HG03469 (cell line): Measurements from ENCODE around the gene AGAP1.

ENCODE experiments used
- ATAC-seq: cut with Tn5 transposase; IDR thresholded peaks from one replicate; pipeline ENCODE4 v1.9.1; 2021; ENCODE audit warnings: mild to moderate bottlenecking, moderate library complexity, moderate number of reproducible peaks; ENCODE audit not compliant: unreplicated experiment

The AGAP1 gene

DNA sequence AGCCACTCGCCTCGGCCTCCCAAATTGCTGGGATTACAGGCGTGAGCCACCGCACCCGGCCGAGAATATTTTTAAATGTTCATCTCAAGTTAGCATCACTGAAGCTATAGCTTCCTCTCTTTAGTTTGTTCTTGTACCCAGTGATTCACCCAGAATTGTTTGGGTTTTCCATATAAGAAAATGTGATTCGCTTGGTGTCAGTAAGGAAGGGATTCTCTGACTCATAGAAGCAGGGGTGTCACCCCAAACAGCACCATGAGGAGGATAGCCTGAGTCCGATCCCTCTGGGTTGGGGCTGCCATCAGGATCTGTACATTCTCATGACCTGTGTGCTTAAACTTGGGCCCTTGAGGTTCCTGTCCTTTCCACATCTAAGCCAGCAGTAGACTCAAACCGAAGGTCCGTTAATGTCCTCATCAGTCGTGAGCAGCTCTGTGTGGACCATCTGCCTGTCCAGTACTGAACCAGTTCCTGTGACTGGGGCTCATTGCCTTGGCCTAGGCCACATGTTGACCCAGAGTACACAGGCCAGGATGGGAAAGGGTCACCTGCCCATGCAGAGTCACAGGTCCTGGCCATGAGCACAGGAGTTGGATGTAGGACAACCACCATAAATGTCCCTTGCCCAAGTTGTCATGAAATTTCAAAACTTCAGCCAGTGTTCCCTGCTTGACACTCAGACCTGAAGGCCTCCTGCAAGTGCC lies 362.5 kb downstream of the AGAP1 start:
- ATAC-seq = no peak

DNA sequence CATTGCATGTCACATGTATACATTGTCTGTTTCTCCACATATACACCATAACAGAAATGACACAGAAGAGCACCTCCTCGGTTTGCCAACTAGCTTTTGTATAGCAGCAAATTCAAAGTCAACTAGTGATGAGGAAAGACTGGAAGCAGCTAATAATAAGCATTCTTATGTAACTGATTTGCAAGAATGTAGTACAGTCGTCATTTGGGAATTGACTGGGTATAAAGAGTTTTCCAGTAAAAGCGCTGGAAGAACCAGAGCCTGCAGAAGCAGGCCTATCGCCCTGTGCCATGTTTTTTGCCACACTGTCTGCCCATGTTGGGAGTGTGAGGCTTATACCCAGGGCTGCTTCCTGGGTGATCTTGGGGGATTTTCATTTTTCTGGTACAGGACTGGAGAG lies 363.8 kb downstream of the AGAP1 start:
- no peak for ATAC-seq

DNA sequence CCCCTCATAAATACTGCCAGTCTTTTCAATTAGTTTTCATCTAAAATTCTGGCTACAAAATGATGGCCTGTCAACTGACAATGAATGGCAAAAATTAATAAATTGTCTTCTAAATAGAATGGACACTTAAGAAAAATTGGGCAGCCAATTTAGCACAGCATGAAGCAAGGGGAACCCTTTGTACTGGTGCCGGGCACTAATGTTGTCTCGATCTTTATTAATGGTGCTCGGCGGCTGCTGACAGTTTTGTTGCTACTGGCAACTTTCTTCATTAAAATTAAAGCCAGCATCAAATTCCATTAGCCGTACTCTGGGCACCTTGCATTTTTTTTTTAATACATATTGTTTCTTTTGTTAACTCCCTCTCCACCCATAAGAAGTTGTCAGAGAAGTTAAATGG lies 365.0 kb downstream of the AGAP1 start:
- ATAC-seq = no peak

DNA sequence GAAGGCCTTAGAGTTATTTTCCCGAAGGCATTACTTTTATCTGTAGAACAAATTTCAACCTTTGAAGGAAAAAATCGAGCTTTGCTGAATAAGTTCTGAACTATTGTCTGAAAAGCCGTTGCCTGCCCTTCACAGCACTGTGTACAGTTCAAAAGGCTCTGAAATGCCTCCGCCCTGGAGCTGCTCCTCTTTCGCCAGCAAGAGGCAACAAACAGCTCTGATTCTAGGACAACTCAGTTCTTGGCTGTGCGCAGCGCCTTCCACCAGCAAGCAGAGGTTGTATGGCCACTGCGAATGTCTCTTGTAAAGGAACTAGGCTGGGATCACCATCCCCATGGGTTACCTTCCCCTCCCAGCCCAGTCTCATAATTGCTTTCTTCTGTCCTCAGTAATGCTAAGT lies 365.8 kb downstream of the AGAP1 start:
- ATAC-seq = no peak

DNA sequence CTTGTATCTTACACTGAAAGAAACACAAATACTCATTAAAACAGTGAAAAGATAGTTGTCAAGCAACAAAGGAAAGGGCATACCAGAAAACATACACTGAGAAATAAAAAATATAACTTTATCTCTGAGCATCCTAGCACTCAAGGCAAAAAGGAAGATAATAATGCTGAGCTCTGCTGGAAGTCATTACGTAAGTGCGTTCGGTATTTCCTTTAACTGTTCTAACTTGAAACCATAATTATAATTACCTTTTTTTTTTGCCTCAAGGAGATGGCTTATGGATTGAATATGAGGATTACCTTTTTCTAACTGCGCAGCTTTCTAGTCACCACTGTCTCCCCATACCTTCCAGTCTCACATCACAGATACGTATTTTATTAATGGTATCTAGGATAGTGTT lies 366.3 kb downstream of the AGAP1 start:
- no peak for ATAC-seq

DNA sequence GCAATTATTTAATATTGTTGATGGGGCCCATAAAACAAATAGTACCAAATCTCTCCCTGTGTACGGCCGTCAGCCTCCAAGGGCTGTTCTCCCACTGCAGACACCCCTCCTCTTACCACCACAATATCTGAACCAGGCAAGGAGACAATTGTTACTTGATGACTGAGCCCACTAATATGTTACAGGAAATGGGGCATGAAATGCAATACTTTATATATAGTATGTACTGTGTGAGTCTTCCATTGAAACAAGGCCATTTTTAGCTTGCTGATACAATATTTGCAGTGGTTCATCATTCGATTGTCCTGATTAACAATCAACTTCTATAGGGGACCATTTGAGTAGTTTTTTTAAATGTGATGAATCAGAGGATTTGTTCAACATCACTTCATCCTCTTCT lies 367.0 kb downstream of the AGAP1 start:
- ATAC-seq = no peak

DNA sequence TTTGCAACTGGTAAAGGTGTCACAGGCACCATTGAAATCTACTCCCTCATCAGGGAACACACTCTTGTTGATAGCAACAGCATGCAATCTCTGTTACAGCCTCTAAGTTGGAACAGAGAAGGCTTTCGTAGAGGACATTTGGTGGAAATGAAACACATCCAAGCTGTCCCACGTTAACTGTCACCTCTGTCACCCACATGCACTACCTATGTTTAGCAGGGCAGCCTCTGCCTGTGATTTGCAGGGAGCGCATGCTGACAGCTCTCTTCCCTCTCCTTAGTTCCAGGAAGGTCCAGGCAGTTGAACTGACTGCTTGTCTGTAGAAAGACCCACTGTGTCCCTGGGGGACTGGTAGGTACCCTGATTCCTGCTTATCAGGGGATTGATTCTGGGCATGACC lies 367.5 kb downstream of the AGAP1 start:
- ATAC-seq = no peak

DNA sequence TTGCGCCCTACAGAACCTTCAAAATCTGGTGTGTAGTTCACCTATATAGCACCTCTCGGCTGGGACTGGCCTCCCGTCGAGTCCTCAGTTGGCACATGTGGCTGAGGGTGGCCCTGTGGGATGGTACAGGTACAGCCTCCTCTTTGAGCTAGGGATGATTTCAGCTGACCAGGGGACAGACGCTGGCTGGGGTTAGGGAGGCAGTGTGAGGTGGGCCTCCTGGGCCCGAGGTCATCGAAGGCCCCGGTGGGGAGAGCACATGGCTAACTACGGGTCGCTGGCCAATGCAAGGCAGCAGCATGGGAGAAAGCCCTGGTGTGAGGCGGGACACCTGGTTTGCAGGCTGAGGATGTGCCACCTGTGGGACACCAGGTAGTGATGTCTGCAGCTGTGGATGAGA lies 369.6 kb downstream of the AGAP1 start:
- no peak for ATAC-seq

DNA sequence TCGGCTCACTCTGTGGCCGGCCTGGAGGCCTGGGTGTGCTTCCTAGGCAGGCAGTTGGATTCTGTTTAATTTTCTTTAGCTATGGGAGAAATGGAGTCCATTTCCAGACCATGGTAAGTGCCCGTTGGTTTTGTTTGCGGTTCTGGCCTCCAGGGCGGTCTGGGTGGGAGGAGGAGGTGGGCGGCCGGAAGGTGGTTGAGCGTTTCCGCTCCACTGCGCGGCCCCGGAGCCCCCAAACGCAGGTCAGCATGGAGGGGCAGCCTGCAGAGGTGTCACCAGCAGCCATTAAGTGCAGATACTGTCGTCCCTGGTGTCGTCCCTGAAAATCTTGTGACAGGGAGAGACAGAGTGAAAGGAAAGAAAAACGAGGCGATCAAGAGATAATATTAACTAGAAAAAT lies 370.5 kb downstream of the AGAP1 start:
- no peak for ATAC-seq

DNA sequence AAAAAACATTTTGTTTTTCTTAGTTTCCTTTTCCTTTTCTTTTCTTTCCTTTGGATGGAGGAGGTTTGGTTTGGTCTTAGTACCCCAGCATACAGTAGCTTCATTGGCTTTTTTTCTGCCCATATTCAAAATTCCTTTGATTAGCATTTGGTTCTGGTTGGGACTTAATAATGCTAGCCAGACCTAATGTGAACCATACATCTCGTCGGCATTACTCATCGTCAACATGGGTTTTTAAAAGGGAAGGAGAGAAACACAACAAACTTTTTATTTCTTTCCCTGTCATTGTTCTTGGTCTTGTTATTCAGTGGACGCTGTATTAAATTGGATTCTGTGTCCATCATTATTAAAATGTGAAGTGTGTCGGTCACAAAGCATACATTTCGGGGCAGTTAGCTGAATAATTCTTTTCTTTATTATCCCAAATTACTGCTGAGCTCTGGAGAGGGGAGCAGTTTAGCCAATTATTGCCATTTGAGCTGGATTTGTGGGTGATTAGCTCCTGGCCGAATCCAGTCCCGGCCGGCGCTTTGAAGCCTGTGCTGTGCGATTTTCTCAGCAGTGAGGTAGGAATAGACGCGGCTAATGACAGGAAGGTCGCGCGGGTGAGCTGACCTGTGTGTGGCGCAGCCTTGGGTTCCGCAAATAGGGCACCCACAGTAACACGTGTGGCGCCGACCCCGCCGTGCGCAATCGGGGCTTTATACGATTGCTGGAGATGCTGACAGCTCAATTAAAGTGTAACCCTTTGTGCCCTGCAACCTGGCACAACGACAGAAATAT lies 371.1 kb downstream of the AGAP1 start:
- no peak for ATAC-seq

DNA sequence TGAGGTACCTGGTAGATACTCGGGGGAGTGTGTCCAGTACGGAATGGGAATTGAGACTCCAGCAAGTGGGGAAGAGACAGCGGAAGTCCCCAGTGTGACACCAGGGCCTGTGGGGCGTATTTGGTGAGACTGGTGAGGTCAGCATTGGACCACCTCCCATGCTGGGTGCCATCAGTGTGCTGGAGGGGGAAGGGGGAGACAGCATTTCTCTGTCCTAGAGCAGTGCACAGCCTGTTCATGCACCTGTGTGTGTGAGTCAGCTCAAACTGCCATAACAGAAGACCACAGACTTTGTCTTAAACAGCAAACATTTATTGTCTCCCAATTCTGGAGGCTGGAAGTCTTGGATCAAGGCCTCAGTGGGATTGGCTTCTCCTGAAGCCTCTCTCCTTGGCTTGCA lies 372.5 kb downstream of the AGAP1 start:
- no peak for ATAC-seq

DNA sequence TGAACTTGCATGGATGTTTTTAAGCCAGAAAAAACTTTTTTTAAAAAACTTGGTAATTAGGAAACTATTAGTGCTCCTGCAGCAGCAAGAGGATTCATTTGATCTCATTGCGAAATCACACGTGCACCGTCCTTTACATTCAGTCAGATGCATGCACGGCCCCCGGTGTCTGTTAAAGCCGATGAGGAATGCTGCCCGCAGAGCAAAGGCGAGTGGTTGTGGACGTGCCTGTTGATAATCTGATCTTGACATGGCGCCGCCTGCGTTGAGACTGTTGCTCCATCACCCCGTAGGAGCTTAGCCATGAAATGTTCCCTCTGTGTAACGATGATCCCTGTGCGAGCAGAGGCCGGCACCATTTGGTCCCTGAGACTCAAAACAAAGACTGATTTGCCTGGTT lies 374.4 kb downstream of the AGAP1 start:
- no peak for ATAC-seq

DNA sequence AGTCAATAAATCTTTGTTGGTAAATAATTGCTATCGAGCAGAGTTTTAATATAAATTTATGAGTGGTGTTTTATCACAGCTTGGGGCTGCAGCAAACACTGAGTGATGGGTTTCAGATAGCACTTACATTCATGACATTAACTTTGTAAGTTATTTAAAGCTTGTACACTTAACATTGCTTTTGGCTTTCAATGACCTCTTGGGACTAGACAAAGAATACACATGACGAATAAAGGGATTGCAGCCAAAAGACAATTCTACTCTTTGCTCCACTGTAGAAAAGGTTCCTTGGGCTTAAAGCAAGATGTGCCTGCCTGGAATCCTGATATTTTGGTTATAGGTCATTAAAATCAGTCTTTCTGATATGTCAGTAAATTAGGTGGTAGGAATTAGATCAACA lies 374.8 kb downstream of the AGAP1 start:
- ATAC-seq = no peak

DNA sequence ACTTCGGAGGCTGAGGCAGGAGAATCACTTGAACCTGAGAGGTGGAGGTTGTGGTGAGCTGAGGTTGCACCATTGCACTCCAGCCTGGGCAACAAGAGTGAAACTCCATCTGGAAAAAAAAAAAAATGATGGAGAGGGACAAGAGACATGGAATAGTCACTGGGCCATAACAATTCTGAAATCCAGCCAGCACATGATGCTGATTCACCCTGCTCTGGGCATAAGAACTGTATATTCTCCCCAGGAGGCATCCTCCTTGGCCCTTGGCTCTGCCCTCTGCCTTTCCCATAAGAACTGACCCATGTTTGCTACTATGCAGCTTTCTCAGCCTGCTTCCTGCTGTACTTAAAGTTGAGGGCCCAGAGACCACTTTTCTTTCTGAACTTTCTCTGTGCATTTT lies 376.7 kb downstream of the AGAP1 start:
- ATAC-seq = no peak

DNA sequence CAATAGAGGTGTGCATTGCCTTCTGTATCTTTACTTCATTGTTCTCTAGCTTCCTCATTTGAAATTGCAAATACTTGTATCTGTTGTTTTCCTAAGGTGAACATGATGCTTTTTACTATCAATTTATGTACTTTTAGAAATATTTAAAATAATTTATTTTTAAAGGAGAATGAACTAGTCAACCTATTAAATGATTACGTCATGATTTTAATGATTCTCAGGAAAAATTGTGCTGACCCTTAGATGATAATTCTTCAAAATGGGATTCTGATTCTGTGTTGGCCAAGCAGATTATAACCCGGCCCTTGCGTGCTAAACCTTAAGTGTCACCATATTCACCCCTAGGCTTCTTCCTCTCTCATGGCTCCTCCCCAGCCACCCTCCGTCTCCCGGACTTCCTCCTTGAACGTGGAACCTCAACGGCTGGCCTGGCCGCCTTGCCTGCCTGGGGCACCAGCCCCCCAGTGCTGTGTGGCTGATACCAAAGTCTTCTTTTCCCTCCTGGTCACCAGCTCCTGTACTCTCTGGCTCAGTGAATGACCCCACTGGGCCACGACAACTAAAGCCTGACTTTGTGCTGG lies 382.3 kb downstream of the AGAP1 start:
- ATAC-seq = no peak

DNA sequence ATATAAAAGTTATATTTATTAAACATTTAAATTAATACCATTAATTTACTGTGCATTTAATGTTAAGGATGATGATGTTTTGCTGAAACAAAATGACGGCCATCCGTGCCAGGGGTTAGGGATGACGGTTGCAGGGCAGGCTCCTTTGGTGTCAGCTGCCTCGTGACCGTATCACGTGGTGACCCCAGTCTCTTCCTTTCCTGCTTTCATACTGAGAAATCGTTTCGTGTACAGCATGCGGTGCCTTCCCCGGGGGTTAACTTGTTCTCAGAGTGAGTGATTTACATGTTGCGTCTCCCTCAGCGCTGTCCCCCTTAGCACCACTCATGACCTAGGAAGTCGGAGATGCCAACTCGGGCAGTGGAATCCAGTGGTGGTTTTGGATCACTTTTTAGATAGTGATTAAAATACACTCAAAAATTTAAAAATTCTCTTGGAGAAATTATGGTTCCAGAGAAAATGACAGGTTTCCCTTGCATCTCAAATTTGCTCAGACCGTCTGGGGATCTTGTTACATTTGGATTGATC lies 383.5 kb downstream of the AGAP1 start:
- no peak for ATAC-seq

DNA sequence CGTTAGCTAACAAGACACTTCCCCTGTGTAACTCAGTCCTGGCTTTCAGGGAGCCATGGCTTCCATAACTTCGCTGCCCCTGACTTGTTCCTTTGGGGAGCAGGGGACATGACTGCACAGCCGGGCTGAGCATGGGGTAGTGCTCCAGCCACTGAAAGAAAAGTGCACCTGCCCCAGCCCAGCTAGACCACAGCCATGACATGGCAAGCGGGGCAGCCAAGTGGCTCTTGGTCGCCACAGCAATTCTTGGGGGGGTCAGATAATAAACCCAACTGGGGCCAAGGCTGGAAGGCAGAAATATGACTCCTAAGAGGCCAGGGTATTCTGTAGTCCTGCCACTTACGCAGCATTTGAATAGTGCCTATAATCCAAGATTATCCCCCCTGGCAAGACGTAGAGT lies 385.3 kb downstream of the AGAP1 start:
- ATAC-seq = no peak

DNA sequence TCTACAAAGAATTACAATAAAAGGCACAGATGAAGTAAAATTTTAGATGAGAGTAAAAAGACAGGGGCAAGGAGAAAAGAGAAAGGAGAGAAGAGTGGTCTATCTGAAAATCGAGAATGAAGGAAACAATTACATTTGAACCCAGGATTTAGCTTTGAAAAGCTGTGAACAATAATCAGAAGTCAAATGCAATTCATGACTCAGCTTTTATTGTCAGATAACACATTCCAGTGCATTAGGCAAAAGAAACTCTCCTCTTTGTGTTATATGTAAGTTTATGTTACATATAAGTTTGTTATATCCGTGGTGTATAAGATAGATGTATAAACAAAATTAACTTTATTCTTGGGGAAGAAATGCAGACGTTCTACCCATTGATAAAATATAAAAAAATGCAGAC lies 389.8 kb downstream of the AGAP1 start:
- ATAC-seq = no peak

DNA sequence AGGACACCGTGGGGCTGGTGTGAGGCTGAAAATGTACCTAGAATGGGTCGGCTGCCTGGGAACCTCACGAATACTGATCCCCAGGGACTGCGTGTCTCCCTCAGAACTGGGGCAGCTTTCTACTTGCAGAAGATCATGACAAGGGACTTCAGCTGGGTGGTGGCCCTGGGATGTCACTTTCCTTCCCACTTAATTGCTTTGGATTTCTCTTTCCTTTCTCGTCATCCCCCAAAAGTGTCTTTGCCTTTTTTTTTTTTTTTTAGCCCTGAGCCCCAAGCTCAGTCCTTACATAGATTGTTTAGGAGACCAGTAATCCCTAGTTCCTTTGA lies 395.4 kb downstream of the AGAP1 start:
- ATAC-seq = no peak

DNA sequence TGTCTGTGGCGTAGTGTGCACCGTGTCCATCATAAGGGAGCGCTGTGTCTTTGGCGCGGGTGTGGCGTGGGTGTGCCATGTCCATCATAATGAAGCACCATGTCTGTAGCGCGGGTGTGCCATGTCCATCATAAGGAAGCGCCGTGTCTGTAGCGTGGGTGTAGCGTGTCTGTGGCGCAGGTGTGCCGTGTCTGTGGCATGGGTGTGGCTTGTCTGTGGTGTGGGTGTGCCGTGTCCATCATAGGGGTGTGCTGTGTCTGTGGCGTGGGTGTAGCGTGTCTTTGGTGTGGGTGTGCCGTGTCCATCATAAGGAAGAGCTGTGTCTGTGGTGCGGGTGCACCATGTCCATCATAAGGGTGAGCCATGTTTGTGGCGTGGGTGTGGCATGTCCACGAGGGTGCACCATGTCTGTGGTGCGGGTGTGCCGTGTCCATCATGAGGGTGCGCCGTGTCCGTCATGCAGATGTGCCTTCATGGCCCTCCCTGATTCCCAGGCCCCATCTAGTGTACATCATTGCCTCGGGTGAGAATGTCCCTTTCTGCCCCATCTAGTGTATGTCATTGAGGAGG lies 399.4 kb downstream of the AGAP1 start:
- ATAC-seq = no peak

DNA sequence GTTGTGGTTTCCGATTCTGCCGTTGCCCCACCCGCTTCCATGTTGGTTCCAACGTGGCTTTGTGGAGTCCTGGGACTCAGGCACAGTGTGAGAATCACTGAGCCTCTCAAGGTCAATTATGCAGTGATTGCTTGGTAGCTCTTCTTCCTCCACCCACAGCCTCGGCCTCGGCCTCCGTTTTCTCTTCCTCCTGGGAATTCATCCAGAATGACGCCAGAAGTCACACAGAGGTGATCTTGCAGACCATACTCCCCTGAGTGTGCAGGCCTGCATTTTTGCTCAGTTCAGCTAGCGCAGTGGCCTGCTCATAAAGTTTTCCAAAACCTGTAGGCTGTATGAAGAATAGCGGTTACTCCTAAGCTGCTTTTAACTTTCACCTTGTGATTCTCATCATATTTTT lies 401.0 kb downstream of the AGAP1 start:
- no peak for ATAC-seq

DNA sequence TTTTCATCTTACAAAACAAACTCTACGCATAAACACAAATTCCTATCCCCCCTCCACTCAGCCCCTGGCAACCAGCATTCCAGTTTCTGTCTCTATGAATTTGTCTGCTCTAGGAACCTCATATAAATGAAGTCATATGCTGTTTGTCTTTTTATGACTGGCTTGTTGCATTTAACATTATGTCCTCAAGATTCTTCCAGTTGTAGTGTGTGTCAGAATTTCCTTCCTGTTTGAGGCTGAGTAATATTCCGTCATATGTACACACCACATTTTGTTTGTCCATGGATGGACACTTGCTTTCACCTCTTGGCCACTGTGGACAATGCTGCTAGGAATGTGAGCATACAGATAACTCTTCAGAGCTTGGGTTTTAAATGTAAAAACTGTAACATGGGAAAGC lies 402.2 kb downstream of the AGAP1 start:
- ATAC-seq = no peak
